Naive thymus-derived CD4-positive, alpha-beta T cell (primary cell): ENCODE results near the gene SLC12A9. TPM values are rescaled to one million over a fixed set of nuclear protein-coding genes. Genes with fewer than 3 reads are reported as not detected.
"Not testable (repeated sequence)": the region's sequence is repeated elsewhere in the genome, so short reads cannot be mapped to it uniquely, and the experiment has no call there.

Experiments
- ATAC-seq: fragments of 150-1000 bp; cut with Tn5 transposase; 2 replicates; pipeline ENCODE4 v1.10.0; 2021; ENCODE audit warnings: mild to moderate bottlenecking, moderate library complexity
- CTCF ChIA-PET: fragments of 350-600 bp; sonication (Branson Sonifier 250); formaldehyde crosslinking; loops from one replicate; lab custom pipeline; 2021; ENCODE audit warnings: antibody characterized with exemption; lab: Charles Lee
- POLR2A ChIA-PET: fragments of 350-600 bp; sonication (Branson Sonifier 250); formaldehyde crosslinking; loops from one replicate; lab custom pipeline; 2021; ENCODE audit warnings: antibody characterized with exemption, inconsistent platforms; lab: Charles Lee
- DNase-seq, 9 donors: peaks; one replicate each; pipeline versions ENCODE4 v3.0.0 to v3.0.0-alpha.2; 2020 to 2022; ENCODE audit warnings: mixed read lengths in 1 of 9
- H3K27ac ChIP-seq: one replicate; pipeline ENCODE4 v1.7.0; 2013; ENCODE audit warnings: mild to moderate bottlenecking, low read depth, low read length, moderate library complexity
- H3K27me3 ChIP-seq, 2 donors: one replicate each; pipeline ENCODE4 v1.7.0; 2013; ENCODE audit warnings: low read length in 2 of 2, mild to moderate bottlenecking in 2 of 2, moderate library complexity in 2 of 2; ENCODE audit not compliant: control insufficient read depth in 2 of 2, insufficient read depth in 2 of 2
- H3K36me3 ChIP-seq, 3 experiments: 1 replicate in 2 of 3; 2 replicates in 1 of 3; pipeline ENCODE4 v1.7.0; 2013; ENCODE audit warnings: low read length in 3 of 3, mild to moderate bottlenecking in 3 of 3, moderate library complexity in 1 of 3; ENCODE audit not compliant: insufficient read depth in 3 of 3, control insufficient read depth in 2 of 3
- H3K4me1 ChIP-seq, 2 donors: one replicate each; pipeline ENCODE4 v1.7.0; 2013; ENCODE audit warnings: low read length in 2 of 2, mild to moderate bottlenecking in 2 of 2, moderate library complexity in 1 of 2; ENCODE audit not compliant: control insufficient read depth in 2 of 2, insufficient read depth in 2 of 2
- H3K4me3 ChIP-seq: 2 replicates; pipeline ENCODE4 v1.7.0; 2013; ENCODE audit warnings: mild to moderate bottlenecking, low read length
- H3K9me3 ChIP-seq, 3 experiments: 1 replicate in 2 of 3; 2 replicates in 1 of 3; pipeline ENCODE4 v1.7.0; 2013; ENCODE audit warnings: low read length in 3 of 3; ENCODE audit not compliant: control insufficient read depth in 2 of 3
- H3K27ac Mint-ChIP-seq, 9 donors: one replicate each; pipeline ENCODE4 v1.8.0; 2020 to 2022; ENCODE audit warnings: mixed read lengths in 9 of 9, mild to moderate bottlenecking in 8 of 9, moderate library complexity in 5 of 9, inconsistent platforms in 2 of 9
- H3K27me3 Mint-ChIP-seq, 5 donors: one replicate each; pipeline ENCODE4 v1.8.0; 2021 to 2022; ENCODE audit warnings: mixed read lengths in 5 of 5, mild to moderate bottlenecking in 1 of 5
- H3K36me3 Mint-ChIP-seq, 5 donors: one replicate each; pipeline ENCODE4 v1.8.0; 2020 to 2022; ENCODE audit warnings: mixed read lengths in 5 of 5, mild to moderate bottlenecking in 3 of 5, inconsistent platforms in 1 of 5
- H3K4me1 Mint-ChIP-seq, 7 donors: one replicate each; pipeline ENCODE4 v1.8.0; 2020 to 2022; ENCODE audit warnings: mixed read lengths in 7 of 7, mild to moderate bottlenecking in 3 of 7, inconsistent platforms in 1 of 7
- H3K4me3 Mint-ChIP-seq, 10 donors: one replicate each; pipeline ENCODE4 v1.8.0; 2020 to 2022; ENCODE audit warnings: mild to moderate bottlenecking in 10 of 10, mixed read lengths in 10 of 10, moderate library complexity in 6 of 10, inconsistent platforms in 2 of 10
- H3K9me3 Mint-ChIP-seq, 11 donors: one replicate each; pipeline ENCODE4 v1.8.0; 2020 to 2022; ENCODE audit warnings: mixed read lengths in 11 of 11, mild to moderate bottlenecking in 4 of 11, inconsistent platforms in 1 of 11, moderate library complexity in 1 of 11
- intact Hi-C, 2 donors: fragments of 100-400 bp; cut with micrococcal nuclease; formaldehyde crosslinking; loops; one replicate each; pipeline ENCODE4 v1.15.1; 2023
- polyA plus RNA-seq, 2 donors: library from polyadenylated mRNA; unstranded; fragments of 300-500 nt; fragmentation: Illumina TruSeq; gene quantifications; one replicate each; pipeline ENCODE4 v1.2.3, GENCODE V29; 2021
- total RNA-seq, 6 experiments: library from RNA in 5 of 6; stranded (reverse) in 5 of 6; gene quantifications; 1 replicate in 5 of 6; 2 replicates in 1 of 6; pipeline ENCODE4 v1.2.3 and lab custom pipeline; 2021 to 2026

Gene SLC12A9
- total and polyA plus RNA-seq, 7 experiments from 2014 or later = 5.0 to 78.6 (median 58.3) TPM

- Mint-ChIP-seq H3K36me3 (peaks cover 0 to 33% (median 3%) of the 10 kb centered on the region in 5 donors), H3K4me1 (peaks cover 0 to 10% (median 5%) of the 10 kb centered on the region in 7 donors)
- H3K36me3 ChIP-seq, H3K9me3 ChIP-seq, H3K27ac Mint-ChIP-seq, POLR2A ChIA-PET, H3K27ac ChIP-seq, ATAC-seq, H3K4me3 ChIP-seq, H3K27me3 Mint-ChIP-seq, H3K4me3 Mint-ChIP-seq, intact Hi-C loops, CTCF ChIA-PET, H3K4me1 ChIP-seq, H3K9me3 Mint-ChIP-seq, DNase-seq, H3K27me3 ChIP-seq: not testable (repeated sequence)
Measured at GRCh38 chr7:100806883-100807282, 45.6 kb upstream of the SLC12A9 start.

- no peak for DNase-seq
- H3K27me3 ChIP-seq = no peaks in the 10 kb centered on the region
Measured at GRCh38 chr7:100808354-100808875, 44.1 kb upstream of the SLC12A9 start.

GRCh38 chr7:100811480-100811879 lies 41.0 kb upstream of the SLC12A9 start:
- ChIA-PET POLR2A (no interaction called here), CTCF (no interaction called here)
- H3K36me3 Mint-ChIP-seq = peaks cover 0 to 38% (median 4%) of the 10 kb centered on the region in 5 donors
- Histone ChIP-seq H3K4me1 (no peaks in the 10 kb centered on the region), H3K36me3 (no peaks in the 10 kb centered on the region), H3K27ac (no peak overlapping the region), H3K27me3 (no peaks in the 10 kb centered on the region), H3K4me3 (no peak overlapping the region), H3K9me3 (no peaks in the 10 kb centered on the region)
- no peak for DNase-seq
- no peaks in the 10 kb centered on the region for H3K4me1 Mint-ChIP-seq
- H3K27ac Mint-ChIP-seq = no peak overlapping the region
- no peaks in the 10 kb centered on the region for H3K27me3 Mint-ChIP-seq
- intact Hi-C loops = no loop called here
- ATAC-seq = no peak
- no peaks in the 10 kb centered on the region for H3K9me3 Mint-ChIP-seq
- no peak overlapping the region for H3K4me3 Mint-ChIP-seq

More at GRCh38 chr7:100808354-100808875, 44.1 kb upstream of the SLC12A9 start:
- Histone ChIP-seq H3K4me1 (no peaks in the 10 kb centered on the region), H3K4me3 (no peak overlapping the region), H3K9me3 (no peaks in the 10 kb centered on the region), H3K27ac (no peak overlapping the region), H3K36me3 (no peaks in the 10 kb centered on the region)
- no peak overlapping the region for H3K4me3 Mint-ChIP-seq
- ChIA-PET CTCF (no interaction called here), POLR2A (interaction anchor here (1.1 kb wide), 1 partner anchor 586 kb away, joined by 8 read pairs; no protein-coding TSS in a partner anchor)
- intact Hi-C loops = no loop called here
- peaks cover 0 to 5% (median 0%) of the 10 kb centered on the region in 5 donors for H3K27me3 Mint-ChIP-seq
- peaks cover 0 to 38% (median 7%) of the 10 kb centered on the region in 5 donors for H3K36me3 Mint-ChIP-seq
- H3K27ac Mint-ChIP-seq = peak overlapping the region in 1 of 9 donors; percentile 26
- no peak for ATAC-seq
- H3K9me3 Mint-ChIP-seq = no peaks in the 10 kb centered on the region
- H3K4me1 Mint-ChIP-seq = peaks cover 0 to 5% (median 5%) of the 10 kb centered on the region in 7 donors

- Histone ChIP-seq H3K36me3 (no peaks in the 10 kb centered on the region), H3K27me3 (no peaks in the 10 kb centered on the region), H3K27ac (no peak overlapping the region), H3K9me3 (no peaks in the 10 kb centered on the region), H3K4me1 (no peaks in the 10 kb centered on the region), H3K4me3 (no peak overlapping the region)
- Mint-ChIP-seq H3K9me3 (no peaks in the 10 kb centered on the region), H3K27ac (no peak overlapping the region), H3K27me3 (no peaks in the 10 kb centered on the region), H3K4me3 (no peak overlapping the region), H3K4me1 (peaks cover 0 to 2% (median 0%) of the 10 kb centered on the region in 7 donors), H3K36me3 (peaks cover 0 to 35% (median 4%) of the 10 kb centered on the region in 5 donors)
- intact Hi-C loops = no loop called here
- no peak for ATAC-seq
- CTCF ChIA-PET = no interaction called here
- DNase-seq = no peak
- POLR2A ChIA-PET = no interaction called here
Measured at GRCh38 chr7:100812729-100813128, 39.8 kb upstream of the SLC12A9 start.

GRCh38 chr7:100816515-100816914 lies 36.0 kb upstream of the SLC12A9 start:
- H3K4me3 ChIP-seq, H3K27me3 ChIP-seq, POLR2A ChIA-PET, ATAC-seq, H3K4me3 Mint-ChIP-seq, DNase-seq, H3K4me1 Mint-ChIP-seq, H3K27ac Mint-ChIP-seq, H3K36me3 ChIP-seq, H3K9me3 ChIP-seq, H3K9me3 Mint-ChIP-seq, H3K27ac ChIP-seq, H3K27me3 Mint-ChIP-seq, H3K4me1 ChIP-seq, intact Hi-C loops: not testable (repeated sequence)
- peaks cover 0 to 20% (median 4%) of the 10 kb centered on the region in 5 donors for H3K36me3 Mint-ChIP-seq
- CTCF ChIA-PET = interaction anchor here (0.6 to 0.7 kb wide), 2 partner anchors 32 to 767 kb away, joined by 3 to 4 read pairs; no protein-coding TSS in a partner anchor

- Mint-ChIP-seq H3K4me1 (peaks cover 0 to 2% (median 0%) of the 10 kb centered on the region in 7 donors), H3K9me3 (no peaks in the 10 kb centered on the region), H3K4me3 (no peak overlapping the region), H3K27me3 (no peaks in the 10 kb centered on the region), H3K36me3 (peaks cover 0 to 20% (median 4%) of the 10 kb centered on the region in 5 donors), H3K27ac (no peak overlapping the region)
- no peaks in the 10 kb centered on the region for H3K36me3 ChIP-seq
- no peaks in the 10 kb centered on the region for H3K9me3 ChIP-seq
- no peak overlapping the region for H3K27ac ChIP-seq
- ChIA-PET CTCF (no interaction called here), POLR2A (no interaction called here)
- intact Hi-C loops = no loop called here
- DNase-seq = no peak
- no peaks in the 10 kb centered on the region for H3K27me3 ChIP-seq
- no peaks in the 10 kb centered on the region for H3K4me1 ChIP-seq
- no peak for ATAC-seq
- H3K4me3 ChIP-seq = no peak overlapping the region
Measured at GRCh38 chr7:100817097-100817496, 35.4 kb upstream of the SLC12A9 start.

GRCh38 chr7:100818366-100818765 lies 34.1 kb upstream of the SLC12A9 start:
- no peak overlapping the region for H3K27ac Mint-ChIP-seq
- H3K9me3 Mint-ChIP-seq = no peaks in the 10 kb centered on the region
- no peak for DNase-seq
- H3K4me3 Mint-ChIP-seq = no peak overlapping the region
- peaks cover 0 to 19% (median 0%) of the 10 kb centered on the region in 5 donors for H3K36me3 Mint-ChIP-seq
- no peaks in the 10 kb centered on the region for H3K4me1 ChIP-seq
- peaks cover 0 to 2% (median 0%) of the 10 kb centered on the region in 7 donors for H3K4me1 Mint-ChIP-seq
- H3K9me3 ChIP-seq = no peaks in the 10 kb centered on the region
- no peaks in the 10 kb centered on the region for H3K27me3 ChIP-seq
- intact Hi-C loops = no loop called here
- CTCF ChIA-PET = no interaction called here
- ATAC-seq = no peak
- H3K36me3 ChIP-seq = no peaks in the 10 kb centered on the region
- no peak overlapping the region for H3K4me3 ChIP-seq
- POLR2A ChIA-PET = no interaction called here
- no peaks in the 10 kb centered on the region for H3K27me3 Mint-ChIP-seq
- no peak overlapping the region for H3K27ac ChIP-seq
